OCI-LY1 (cell line): Measurements from ENCODE around the gene CELF2.

Experiments used
- CTCF ChIP-seq: fragments of 200-600 bp; sonication (generic), shearing (Covaris generic); IDR thresholded peaks from 2 replicates; pipeline ENCODE4 v1.5.1; 2017; ENCODE audit warnings: mild to moderate bottlenecking, antibody characterized with exemption, low read length, moderate library complexity, mixed read lengths
- EZH2 ChIP-seq: fragments of 200-600 bp; sonication (generic), shearing (Covaris generic); IDR thresholded peaks from 2 replicates; pipeline ENCODE4 v1.8.0; 2017; ENCODE audit warnings: borderline replicate concordance, mixed run types, mild to moderate bottlenecking, antibody characterized with exemption, low read length, moderate library complexity, mixed read lengths

- TF ChIP-seq CTCF (no peak), EZH2 (no peak)
These were observed 180.2 kb downstream of the CELF2 start for GRCh38 chr10:11197878-11198277.
